Esophagus (tissue), 2 donors: ENCODE results near the gene PDHA1. TPM values are rescaled to one million over a fixed set of nuclear protein-coding genes. Genes with fewer than 3 reads are reported as not detected.

ENCODE experiments used
- H3K27ac ChIP-seq, 2 donors: one replicate each; pipeline ENCODE4 v1.5.1; 2013; ENCODE audit warnings: low read depth in 2 of 2, mild to moderate bottlenecking in 2 of 2, inconsistent platforms in 1 of 2, low read length in 1 of 2, moderate library complexity in 1 of 2
- H3K27me3 ChIP-seq, 2 donors: one replicate each; pipeline ENCODE4 v1.6.1; 2013; ENCODE audit warnings: low read length in 2 of 2, control low read depth in 1 of 2, mild to moderate bottlenecking in 1 of 2; ENCODE audit not compliant: insufficient read depth in 2 of 2, control insufficient read depth in 1 of 2
- H3K36me3 ChIP-seq, 2 donors: one replicate each; pipeline ENCODE4 v1.6.1; 2013; ENCODE audit warnings: low read length in 1 of 2; ENCODE audit not compliant: control insufficient read depth in 2 of 2, insufficient read depth in 2 of 2
- H3K4me1 ChIP-seq, 2 donors: one replicate each; pipeline ENCODE4 v1.6.1; 2013; ENCODE audit warnings: low read length in 1 of 2; ENCODE audit not compliant: control insufficient read depth in 2 of 2, insufficient read depth in 2 of 2
- H3K4me3 ChIP-seq, 2 donors: one replicate each; pipeline ENCODE4 v1.5.1; 2013; ENCODE audit warnings: low read length in 2 of 2, mild to moderate bottlenecking in 2 of 2, low read depth in 1 of 2, moderate library complexity in 1 of 2
- H3K9me3 ChIP-seq, 2 donors: one replicate each; pipeline ENCODE4 v1.6.1; 2013; ENCODE audit warnings: mild to moderate bottlenecking in 2 of 2, low read depth in 1 of 2, low read length in 1 of 2, moderate library complexity in 1 of 2; ENCODE audit not compliant: control insufficient read depth in 2 of 2, insufficient read depth in 1 of 2
- WGBS, 2 donors: extraction: QIAGEN DNeasy Blood & Tissue Kit; methylation state at CpG; one replicate each; pipeline ENCODE4 v1.1.7; 2013; 5-methylcytosine and 5-hydroxymethylcytosine counted together
- polyA plus RNA-seq, 2 donors: library from polyadenylated mRNA; stranded (reverse); fragments of 200-250 nt; gene quantifications; one replicate each; pipeline ENCODE4 v1.2.3, GENCODE V29; 2013
- donor health status: healthy with polysubstance abuse.
- donor health status: Bipolar disorder and iron deficiency.

Gene PDHA1
- polyA plus RNA-seq, 2 donors, result 131 to 174 TPM

DNA sequence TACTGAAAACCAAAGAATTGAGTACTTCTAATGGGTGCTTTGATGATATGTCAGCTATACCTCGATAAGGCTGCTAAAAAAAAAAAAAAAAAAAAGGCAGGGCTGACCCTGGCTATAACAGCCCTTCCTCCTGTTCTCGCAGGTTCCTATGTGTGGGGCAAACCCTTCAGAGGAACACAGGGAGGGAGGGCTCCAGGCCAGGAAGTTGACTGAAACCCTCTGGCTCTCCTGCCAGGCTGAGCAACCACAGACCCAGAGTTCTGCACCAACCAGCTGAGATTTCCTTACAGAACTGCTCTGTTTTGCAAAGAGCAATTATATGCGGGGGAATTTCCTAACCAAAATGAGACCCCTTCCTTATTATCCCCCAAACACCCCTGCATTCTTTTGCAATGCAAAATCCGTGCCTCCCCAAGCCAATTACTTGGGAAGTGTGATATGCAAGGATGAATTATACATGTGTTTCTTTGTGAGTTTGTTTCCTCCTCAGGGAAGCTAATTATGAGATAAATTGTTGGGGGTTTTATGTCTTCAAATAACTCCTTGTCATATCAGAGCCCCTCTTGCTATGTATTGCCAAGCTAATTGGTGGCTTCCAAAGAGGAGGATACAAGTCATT is 45.6 kb downstream of the PDHA1 start:
- no peak overlapping the region for H3K27ac ChIP-seq
- H3K4me3 ChIP-seq, result no peak overlapping the region
- peaks cover 0 to 7% of the 10 kb centered on the region in 2 donors for H3K9me3 ChIP-seq
- H3K4me1 ChIP-seq, result no peaks in the 10 kb centered on the region
- H3K27me3 ChIP-seq, result no peaks in the 10 kb centered on the region
- H3K36me3 ChIP-seq, result no peaks in the 10 kb centered on the region
- 26 to 38% methylated on average over 4 of the region's 4 CpGs for WGBS, 2 donors

DNA sequence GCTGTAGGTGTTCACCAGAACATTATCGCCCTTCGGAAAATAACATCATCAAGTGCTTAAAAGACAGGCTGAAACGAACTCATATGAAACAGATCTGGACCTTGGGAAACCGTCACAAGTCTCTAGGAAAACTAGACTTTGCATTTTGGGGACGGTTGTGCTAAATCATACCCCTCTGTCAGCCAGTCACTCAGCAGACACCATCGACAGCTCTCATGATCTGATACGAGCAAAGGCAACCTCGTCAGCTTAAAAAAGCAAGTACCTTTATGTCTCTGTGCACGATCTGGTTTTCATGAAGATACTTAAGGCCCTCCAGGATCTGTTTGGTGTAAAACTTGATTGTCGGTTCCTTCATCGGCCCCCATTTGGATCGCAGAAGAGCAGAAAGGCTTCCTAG is 48.4 kb downstream of the PDHA1 start:
- H3K27ac ChIP-seq, result no peak overlapping the region
- H3K4me1 ChIP-seq, result no peaks in the 10 kb centered on the region
- WGBS, 2 donors, result 82 to 88% methylated on average over 12 of the region's 12 CpGs
- H3K27me3 ChIP-seq, result no peaks in the 10 kb centered on the region
- peaks cover 0 to 1% of the 10 kb centered on the region in 2 donors for H3K9me3 ChIP-seq
- H3K4me3 ChIP-seq, result no peak overlapping the region
- H3K36me3 ChIP-seq, result no peaks in the 10 kb centered on the region

DNA sequence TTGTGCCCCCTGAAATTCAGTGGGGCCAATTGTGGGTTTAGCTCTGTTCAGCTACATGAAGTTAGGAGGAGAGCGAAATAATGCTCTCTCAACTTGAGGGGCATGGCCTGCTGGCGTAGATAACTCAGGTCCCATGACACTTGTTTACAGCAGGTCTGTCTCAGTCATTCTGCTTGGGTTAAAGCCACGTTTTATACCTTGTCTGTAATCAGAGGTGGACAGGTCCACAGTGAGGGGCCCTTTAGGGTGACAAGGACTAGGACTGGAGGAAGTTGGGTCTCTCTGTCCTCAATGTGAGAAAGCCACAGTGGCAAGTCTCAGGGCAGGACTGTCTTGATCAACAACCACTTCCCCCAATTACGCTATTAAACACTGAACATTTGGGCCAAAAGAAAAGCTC is 49.0 kb downstream of the PDHA1 start:
- H3K4me1 ChIP-seq, result no peaks in the 10 kb centered on the region
- H3K9me3 ChIP-seq, result no peaks in the 10 kb centered on the region
- H3K27ac ChIP-seq, result no peak overlapping the region
- 76 to 82% methylated on average over 4 of the region's 4 CpGs for WGBS, 2 donors
- no peak overlapping the region for H3K4me3 ChIP-seq
- H3K27me3 ChIP-seq, result no peaks in the 10 kb centered on the region
- H3K36me3 ChIP-seq, result no peaks in the 10 kb centered on the region

DNA sequence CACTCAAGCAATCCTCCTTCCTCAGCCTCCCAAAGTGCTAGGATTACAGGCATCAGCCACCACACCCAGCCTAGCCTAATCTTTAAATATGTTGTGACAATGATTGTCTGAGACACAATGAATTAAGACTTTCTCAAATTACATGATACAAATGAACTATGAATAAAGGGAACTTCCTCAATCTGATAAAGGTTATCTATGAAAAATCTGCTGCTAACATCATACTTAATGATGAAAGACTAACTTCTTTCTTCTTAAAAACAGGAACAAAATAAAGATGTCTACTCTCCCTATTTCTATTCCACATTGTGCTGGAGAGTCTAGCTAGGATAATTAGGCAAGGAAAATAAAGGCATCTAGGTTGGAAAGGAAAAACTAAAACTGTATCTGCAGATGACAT is 60.0 kb downstream of the PDHA1 start:
- Histone ChIP-seq H3K27me3 (no peaks in the 10 kb centered on the region), H3K36me3 (no peaks in the 10 kb centered on the region), H3K4me3 (no peak overlapping the region), H3K9me3 (no peaks in the 10 kb centered on the region), H3K27ac (no peak overlapping the region), H3K4me1 (no peaks in the 10 kb centered on the region)

DNA sequence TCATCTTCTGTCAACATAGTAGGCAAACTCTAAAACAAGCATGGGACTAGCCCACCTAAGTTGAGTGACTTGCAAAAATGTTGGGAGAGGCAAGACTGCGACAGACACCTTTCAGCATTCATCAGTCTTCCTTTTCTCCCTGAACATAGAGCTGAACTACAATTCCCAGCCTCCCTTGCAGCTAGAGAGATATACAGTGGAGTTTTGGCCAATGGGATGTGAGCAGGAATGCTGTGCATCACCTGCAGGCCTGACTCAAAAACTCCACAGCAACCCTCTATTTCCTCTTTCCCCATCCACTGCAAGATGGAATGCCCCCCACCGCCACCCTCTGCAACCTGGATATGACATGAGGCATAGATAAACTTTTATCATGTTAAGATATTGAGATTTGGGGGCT is 66.5 kb downstream of the PDHA1 start:
- H3K9me3 ChIP-seq, result peaks cover 2 to 3% of the 10 kb centered on the region in 2 donors
- no peaks in the 10 kb centered on the region for H3K36me3 ChIP-seq
- H3K4me3 ChIP-seq, result no peak overlapping the region
- H3K27ac ChIP-seq, result no peak overlapping the region
- no peaks in the 10 kb centered on the region for H3K4me1 ChIP-seq
- no peaks in the 10 kb centered on the region for H3K27me3 ChIP-seq
- 88% methylated on average over 2 of the region's 2 CpGs for WGBS, 2 donors

Other genes with a start within 250 kb of the PDHA1 start
- gene ADGRG2, start 221.5 kb upstream of the PDHA1 start, polyA plus RNA-seq, result under 1 TPM; 0.14 to 0.29 TPM
- gene MAP3K15, start 171.6 kb downstream of the PDHA1 start, polyA plus RNA-seq, result under 1 TPM; 0.04 to 0.06 TPM